Measurements from ENCODE around the gene EDEM3. TPM values are rescaled to one million over a fixed set of nuclear protein-coding genes. Genes with fewer than 3 reads are reported as not detected.

EDEM3 gene
- total RNA-seq, 1 donor from 2014 or later = 24.2 TPM

GRCh38 chr1:184748740-184749139 is 5.9 kb downstream of the EDEM3 start:
- Mint-ChIP-seq H3K36me3 (ENCODE audit: low read depth, unreplicated experiment) (no peaks in the 10 kb centered on the region), H3K4me3 (ENCODE audit: unreplicated experiment) (no peak overlapping the region), H3K4me1 (ENCODE audit: unreplicated experiment) (peaks cover 7% of the 10 kb centered on the region), H3K27me3 (ENCODE audit: unreplicated experiment) (no peaks in the 10 kb centered on the region), H3K27ac (ENCODE audit: unreplicated experiment) (no peak overlapping the region), H3K9me3 (ENCODE audit: unreplicated experiment) (no peaks in the 10 kb centered on the region)
- DNase-seq (ENCODE audit: low spot score) = no peak
- no peak for TF ChIP-seq CTCF (IDR thresholded peaks at IDR 0.05; ENCODE audit: unreplicated experiment)

GRCh38 chr1:184747089-184747955 is 7.3 kb downstream of the EDEM3 start:
- Mint-ChIP-seq H3K36me3 (ENCODE audit: low read depth, unreplicated experiment) (no peaks in the 10 kb centered on the region), H3K4me1 (ENCODE audit: unreplicated experiment) (no peaks in the 10 kb centered on the region), H3K27ac (ENCODE audit: unreplicated experiment) (no peak overlapping the region), H3K9me3 (ENCODE audit: unreplicated experiment) (no peaks in the 10 kb centered on the region), H3K4me3 (ENCODE audit: unreplicated experiment) (no peak overlapping the region), H3K27me3 (ENCODE audit: unreplicated experiment) (no peaks in the 10 kb centered on the region)
- TF ChIP-seq CTCF (IDR thresholded peaks at IDR 0.05; ENCODE audit: unreplicated experiment) = no peak
- DNase-seq (ENCODE audit: low spot score) = no peak

GRCh38 chr1:184745929-184746638 is 8.6 kb downstream of the EDEM3 start:
- Mint-ChIP-seq H3K27ac (ENCODE audit: unreplicated experiment) (no peak overlapping the region), H3K4me1 (ENCODE audit: unreplicated experiment) (no peaks in the 10 kb centered on the region), H3K27me3 (ENCODE audit: unreplicated experiment) (no peaks in the 10 kb centered on the region), H3K4me3 (ENCODE audit: unreplicated experiment) (no peak overlapping the region), H3K9me3 (ENCODE audit: unreplicated experiment) (no peaks in the 10 kb centered on the region), H3K36me3 (ENCODE audit: low read depth, unreplicated experiment) (no peaks in the 10 kb centered on the region)
- DNase-seq (ENCODE audit: low spot score) = no peak
- TF ChIP-seq CTCF (IDR thresholded peaks at IDR 0.05; ENCODE audit: unreplicated experiment) = no peak

- H3K4me3 Mint-ChIP-seq (ENCODE audit: unreplicated experiment) = no peak overlapping the region
- no peaks in the 10 kb centered on the region for H3K27me3 Mint-ChIP-seq (ENCODE audit: unreplicated experiment)
- H3K4me1 Mint-ChIP-seq (ENCODE audit: unreplicated experiment) = no peaks in the 10 kb centered on the region
- no peak overlapping the region for H3K27ac Mint-ChIP-seq (ENCODE audit: unreplicated experiment)
- TF ChIP-seq CTCF (IDR thresholded peaks at IDR 0.05; ENCODE audit: unreplicated experiment) = no peak
- DNase-seq (ENCODE audit: low spot score) = no peak
- no peaks in the 10 kb centered on the region for H3K9me3 Mint-ChIP-seq (ENCODE audit: unreplicated experiment)
- H3K36me3 Mint-ChIP-seq (ENCODE audit: low read depth, unreplicated experiment) = no peaks in the 10 kb centered on the region
These were observed 9.5 kb downstream of the EDEM3 start for GRCh38 chr1:184745110-184745509.

Data from endothelial cell (in vitro differentiated cells).